ENCODE data around the gene FZD10.

- TF ChIP-seq CTCF (IDR thresholded peaks at IDR 0.05) (no peak), POLR2A (IDR thresholded peaks at IDR 0.05) (no peak), POLR2AphosphoS5 (IDR thresholded peaks at IDR 0.05) (no peak), EP300 (IDR thresholded peaks at IDR 0.05) (no peak)
These were observed 22.3 kb downstream of the FZD10 start for GRCh38 chr12:130184404-130185090.

All from upper lobe of left lung (tissue), 4 donors.